HepG2 (cell line): ENCODE data around the gene HS3ST3B1. TPM values are rescaled to one million over a fixed set of nuclear protein-coding genes. Genes with fewer than 3 reads are reported as not detected.

Experiments used
- EHMT2 ChIP-seq: fragments of 200-600 bp; sonication (generic); IDR thresholded peaks from 2 replicates; pipeline ENCODE4 v1.7.0; 2017; ENCODE audit warnings: antibody characterized with exemption, low read depth, low read length, borderline replicate concordance
- IRX3 ChIP-seq: sonication (generic); formaldehyde crosslinking; IDR thresholded peaks from 2 replicates; pipeline ENCODE4 v1.8.1; 2023; ENCODE audit warnings: mild to moderate bottlenecking, low read depth, missing genetic modification reagents, borderline replicate concordance
- MED8 ChIP-seq: sonication (generic); formaldehyde crosslinking; IDR thresholded peaks from 2 replicates; pipeline ENCODE4 v1.8.1; 2023; ENCODE audit warnings: mild to moderate bottlenecking, missing genetic modification reagents; ENCODE audit not compliant: insufficient replicate concordance
- NCOA1 ChIP-seq: sonication (generic); formaldehyde crosslinking; IDR thresholded peaks from 2 replicates; pipeline ENCODE4 v1.9.0; 2021; ENCODE audit warnings: missing genetic modification reagents
- SMC3 ChIP-seq: IDR thresholded peaks from 2 replicates; pipeline ENCODE4 v1.6.1; 2011; ENCODE audit warnings: low read length, improper control_type of control experiment
- ZBTB33 ChIP-seq: sonication (generic); formaldehyde crosslinking; IDR thresholded peaks from 2 replicates; pipeline ENCODE4 v1.4.0; 2020; ENCODE audit warnings: missing genetic modification reagents
- ZC3H4 ChIP-seq: sonication (generic); formaldehyde crosslinking; IDR thresholded peaks from 2 replicates; pipeline ENCODE4 v1.4.0; 2020; ENCODE audit warnings: missing genetic modification reagents, borderline replicate concordance
- ZFP36L2 ChIP-seq: sonication (generic); formaldehyde crosslinking; IDR thresholded peaks from 2 replicates; pipeline ENCODE4 v1.4.0; 2020; ENCODE audit warnings: missing genetic modification reagents
- ZMYM4 ChIP-seq: sonication (generic); formaldehyde crosslinking; IDR thresholded peaks from 2 replicates; pipeline ENCODE4 v1.8.1; 2023; ENCODE audit warnings: mild to moderate bottlenecking, missing genetic modification reagents
- ZNF142 ChIP-seq: sonication (generic); formaldehyde crosslinking; IDR thresholded peaks from 2 replicates; pipeline ENCODE4 v1.4.0; 2020; ENCODE audit warnings: missing genetic modification reagents
- ZNF460 ChIP-seq: sonication (generic); formaldehyde crosslinking; IDR thresholded peaks from 2 replicates; pipeline ENCODE4 v1.5.1; 2020; ENCODE audit warnings: missing genetic modification reagents, mild to moderate bottlenecking, borderline replicate concordance
- ZNF597 ChIP-seq: sonication (generic); formaldehyde crosslinking; IDR thresholded peaks from 2 replicates; pipeline ENCODE4 v1.5.0; 2020; ENCODE audit warnings: missing genetic modification reagents
- ZNF773 ChIP-seq: sonication (generic); formaldehyde crosslinking; IDR thresholded peaks from 2 replicates; pipeline ENCODE4 v1.4.0; 2020; ENCODE audit warnings: missing genetic modification reagents, borderline replicate concordance
- polyA plus RNA-seq, 8 experiments: library from polyadenylated mRNA; depleted of rRNA in 3 of 8; stranded (reverse) in 7 of 8; unstranded in 1 of 8; fragments of >200 nt; fragmentation: Illumina TruSeq in 4 of 8; extraction: Trizol in 4 of 8; gene quantifications; 2 replicates each; pipeline versions ENCODE4 v1.2.1 to v1.2.3, GENCODE V29; 2011 to 2016; ENCODE audit warnings: low read depth in 4 of 8, missing spikeins in 1 of 8, mixed read lengths in 1 of 8; ENCODE audit not compliant: insufficient read depth in 1 of 8
- total RNA-seq, 5 experiments: library from RNA; depleted of rRNA; stranded (reverse); fragments of >200 nt; fragmentation: Illumina TruSeq; extraction: Trizol; gene quantifications; 2 replicates each; pipeline ENCODE4 v1.2.3, GENCODE V29; 2016; ENCODE audit warnings: low read depth in 1 of 5

The HS3ST3B1 gene
- total and polyA plus RNA-seq, 2 of the 13 experiments (the other 11 are each of a cell fraction or from before 2014, with no cell fraction given): 15.7 to 39.5 TPM

GRCh38 chr17:14372461-14372860, 71.6 kb downstream of the HS3ST3B1 start (continued):
- TF ChIP-seq ZBTB33 (no peak), NCOA1 (CRISPR knock-in tag) (peak; percentile 28; the same call in 1 of the 2 replicates), ZNF773 (CRISPR knock-in tag) (no peak), MED8 (CRISPR knock-in tag) (no peak), ZC3H4 (CRISPR knock-in tag) (0 out of 2 replicates have a peak, but pooled peaks have one; percentile 42), ZNF460 (no peak), ZMYM4 (CRISPR knock-in tag) (0 out of 2 replicates have a peak, but pooled peaks have one; percentile 16), EHMT2 (no peak), SMC3 (no peak), ZNF142 (CRISPR knock-in tag) (no peak), ZFP36L2 (CRISPR knock-in tag) (no peak), IRX3 (CRISPR knock-in tag) (no peak), ZNF597 (CRISPR knock-in tag) (no peak)
